VCaP (cell line): ENCODE data around the gene PIK3AP1.

Experiments used
- H3K27ac ChIP-seq: fragments of 450-650 bp; 2 replicates; pipeline ENCODE4 v1.5.1; 2017
- TF ChIP-seq, protein P1 (sequence below): fragments of 450-650 bp; conservative IDR thresholded peaks from 2 replicates; pipeline ENCODE4 v1.5.1; 2017; ENCODE audit warnings: mild to moderate bottlenecking, moderate library complexity

Gene PIK3AP1

DNA sequence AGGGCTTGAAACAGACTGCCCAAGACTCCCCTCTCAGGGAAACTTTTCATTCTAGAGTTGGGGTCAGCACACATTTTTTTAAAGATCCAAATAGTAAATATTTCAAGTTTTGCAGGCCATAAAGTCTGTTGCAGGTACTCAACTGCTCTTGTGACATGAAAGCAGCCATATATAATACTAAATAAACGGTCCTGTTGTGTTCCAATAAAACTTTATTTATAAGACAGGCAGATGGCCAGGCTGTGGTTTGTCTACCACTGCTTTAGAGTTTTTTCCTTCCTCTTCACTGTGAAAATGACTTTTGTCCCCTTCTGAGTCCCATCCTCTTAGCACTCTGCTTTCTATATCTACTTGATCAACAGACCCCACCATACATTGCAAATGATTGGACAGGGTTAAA is 93.0 kb downstream of the PIK3AP1 start:
- H3K27ac ChIP-seq, result no peak overlapping the region
- TF ChIP-seq, protein P1, sequence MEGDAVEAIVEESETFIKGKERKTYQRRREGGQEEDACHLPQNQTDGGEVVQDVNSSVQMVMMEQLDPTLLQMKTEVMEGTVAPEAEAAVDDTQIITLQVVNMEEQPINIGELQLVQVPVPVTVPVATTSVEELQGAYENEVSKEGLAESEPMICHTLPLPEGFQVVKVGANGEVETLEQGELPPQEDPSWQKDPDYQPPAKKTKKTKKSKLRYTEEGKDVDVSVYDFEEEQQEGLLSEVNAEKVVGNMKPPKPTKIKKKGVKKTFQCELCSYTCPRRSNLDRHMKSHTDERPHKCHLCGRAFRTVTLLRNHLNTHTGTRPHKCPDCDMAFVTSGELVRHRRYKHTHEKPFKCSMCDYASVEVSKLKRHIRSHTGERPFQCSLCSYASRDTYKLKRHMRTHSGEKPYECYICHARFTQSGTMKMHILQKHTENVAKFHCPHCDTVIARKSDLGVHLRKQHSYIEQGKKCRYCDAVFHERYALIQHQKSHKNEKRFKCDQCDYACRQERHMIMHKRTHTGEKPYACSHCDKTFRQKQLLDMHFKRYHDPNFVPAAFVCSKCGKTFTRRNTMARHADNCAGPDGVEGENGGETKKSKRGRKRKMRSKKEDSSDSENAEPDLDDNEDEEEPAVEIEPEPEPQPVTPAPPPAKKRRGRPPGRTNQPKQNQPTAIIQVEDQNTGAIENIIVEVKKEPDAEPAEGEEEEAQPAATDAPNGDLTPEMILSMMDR, result no peak

GRCh38 chr10:96626795-96627194 is 93.5 kb downstream of the PIK3AP1 start:
- TF ChIP-seq, protein P1, result no peak

DNA sequence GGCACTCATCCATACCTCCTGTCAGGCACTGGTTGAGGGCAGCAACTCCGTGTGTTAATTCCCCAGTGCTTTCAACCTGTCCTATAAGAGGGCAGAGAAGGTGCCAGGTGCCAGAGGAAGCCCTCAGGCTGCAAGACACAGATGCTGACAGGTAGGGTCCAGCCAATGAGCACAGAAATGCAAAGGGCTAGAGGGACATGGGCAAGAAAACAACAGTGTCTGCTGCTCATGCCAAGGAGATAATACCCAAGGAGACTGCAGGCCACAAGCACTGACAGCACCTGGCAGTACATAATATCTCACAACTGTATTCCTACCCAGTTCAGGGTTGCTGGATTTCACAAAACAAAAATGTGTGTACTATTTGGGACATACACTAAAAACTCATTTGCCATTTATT is 95.1 kb downstream of the PIK3AP1 start:
- TF ChIP-seq, protein P1, result no peak

More at GRCh38 chr10:96626795-96627194, 93.5 kb downstream of the PIK3AP1 start:
- H3K27ac ChIP-seq, result no peak overlapping the region

GRCh38 chr10:96622013-96622787 is 98.1 kb downstream of the PIK3AP1 start:
- TF ChIP-seq, protein P1, result no peak
- H3K27ac ChIP-seq, result no peak overlapping the region

More for the DNA sequence above, 95.1 kb downstream of the PIK3AP1 start:
- H3K27ac ChIP-seq, result no peak overlapping the region

DNA sequence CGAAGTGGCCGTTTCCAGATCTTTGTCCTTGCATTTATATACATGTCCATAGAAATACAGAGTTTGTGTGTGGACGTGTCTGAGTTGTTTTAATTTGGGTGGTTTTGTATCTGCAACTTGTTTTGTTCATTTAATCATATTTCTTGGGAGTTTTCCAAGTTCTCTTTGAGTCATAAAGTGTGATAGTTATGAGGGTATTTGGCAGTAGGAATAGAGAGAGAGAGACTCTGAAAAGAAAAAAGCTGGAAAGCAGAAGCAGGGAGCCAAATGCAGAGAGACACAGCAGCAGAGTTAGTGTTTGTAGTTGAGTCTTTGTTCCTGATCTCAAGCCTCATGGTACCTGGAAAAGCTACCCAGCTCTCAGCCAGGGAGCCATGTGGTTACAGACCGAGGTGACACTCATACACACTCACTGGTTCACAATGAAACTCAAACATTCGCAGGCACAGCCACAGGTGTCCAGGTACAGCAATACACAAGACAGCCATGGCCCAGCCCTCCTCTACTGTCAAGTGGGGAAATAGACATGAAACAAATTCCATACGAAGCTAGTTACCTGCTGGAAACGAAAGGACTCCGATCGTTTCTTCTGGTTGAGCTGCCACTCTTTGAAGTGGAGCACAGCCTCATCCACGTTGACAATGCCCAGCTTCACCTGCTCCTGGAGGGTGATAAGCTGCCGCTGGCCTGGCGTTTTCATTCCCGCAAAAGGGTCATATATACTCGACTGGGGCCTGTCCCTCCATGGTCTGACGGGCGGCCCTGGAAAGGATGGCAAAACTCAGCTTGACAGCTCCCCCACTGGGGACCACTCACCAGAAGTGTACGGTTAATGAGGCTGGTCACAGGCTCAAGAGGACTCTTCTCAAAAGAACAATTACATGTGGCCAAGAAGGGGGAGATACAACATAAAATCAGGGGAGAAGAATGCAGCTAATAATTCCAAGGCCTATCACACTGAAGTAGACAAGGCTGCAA is 100.2 kb downstream of the PIK3AP1 start:
- TF ChIP-seq, protein P1, result no peak
- H3K27ac ChIP-seq, result peak overlapping the region; percentile 87

DNA sequence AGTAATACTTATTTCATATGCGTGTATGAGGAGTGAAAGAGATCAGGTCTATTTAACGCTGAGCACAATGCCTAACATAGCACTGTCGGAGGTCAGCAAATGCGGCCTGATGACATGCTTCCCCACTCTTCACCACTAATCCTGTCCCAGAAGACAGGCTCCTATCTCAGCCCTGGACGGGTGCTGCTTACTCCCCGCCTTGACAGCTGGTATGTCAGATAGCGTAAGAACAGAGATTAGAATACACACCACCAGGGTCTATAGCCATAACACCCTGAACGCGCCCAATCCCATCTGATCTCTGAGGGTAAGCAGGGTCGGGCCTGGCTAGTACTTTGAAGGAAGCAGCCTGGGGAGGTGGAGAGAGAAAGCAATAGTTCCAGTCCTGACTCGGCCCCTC is 101.2 kb downstream of the PIK3AP1 start:
- H3K27ac ChIP-seq, result peak overlapping the region; percentile 87
- TF ChIP-seq, protein P1, result no peak

- TF ChIP-seq, protein P1, result 0 out of 2 replicates have a peak, but pooled peaks have one; percentile 9
- H3K27ac ChIP-seq, result peak overlapping the region; percentile 87
Measured at GRCh38 chr10:96618653-96619052, 101.7 kb downstream of the PIK3AP1 start.
